SK-N-SH (cell line): Measurements from ENCODE around the gene CAVIN1. TPM values are rescaled to one million over a fixed set of nuclear protein-coding genes. Genes with fewer than 3 reads are reported as not detected.

Experiments
- CTCF ChIA-PET: fragments of 300-600, 350-600 bp; formaldehyde crosslinking; extraction: SDS; loops from one replicate; lab custom pipeline; 2021; lab: Yijun Ruan, JAX
- POLR2A ChIA-PET: fragments of 350-600 bp; sonication (Branson Sonifier 250); formaldehyde crosslinking; extraction: SDS; loops from one replicate; lab custom pipeline; 2020; ENCODE audit warnings: antibody characterized with exemption, inconsistent platforms; lab: Yijun Ruan, JAX
- DNase-seq: peaks from one replicate; pipeline ENCODE4 v3.0.0; 2012
- H2AFZ ChIP-seq: fragments of 200-600 bp; sonication (generic); 2 replicates; pipeline ENCODE4 v1.8.1; 2016; ENCODE audit warnings: antibody characterized with exemption, mild to moderate bottlenecking, low read depth
- H3F3A ChIP-seq: fragments of 200-600 bp; sonication (generic); replicated peaks from 2 replicates; pipeline ENCODE3; 2016; ENCODE audit warnings: antibody characterized with exemption, mild to moderate bottlenecking; ENCODE audit not compliant: insufficient read depth
- H3K27ac ChIP-seq, 2 experiments: fragments of 200-500 bp in 1 of 2; fragments of 200-600 bp in 1 of 2; sonication (Bioruptor generic) in 1 of 2; sonication (generic), shearing (Covaris generic) in 1 of 2; 2 replicates each; pipeline versions ENCODE4 v1.5.1 to v1.6.1; 2014 to 2016; ENCODE audit warnings: low read depth in 2 of 2, inconsistent platforms in 1 of 2, low read length in 1 of 2, mild to moderate bottlenecking in 1 of 2, mixed read lengths in 1 of 2
- H3K27me3 ChIP-seq: fragments of 200-600 bp; sonication (generic), shearing (Covaris generic); 2 replicates; pipeline ENCODE4 v1.6.1; 2016; ENCODE audit warnings: mixed run types; ENCODE audit not compliant: insufficient read depth
- H3K36me3 ChIP-seq, 2 experiments: fragments of 200-500 bp in 1 of 2; fragments of 200-600 bp in 1 of 2; sonication (Bioruptor generic) in 1 of 2; sonication (generic) in 1 of 2; replicated peaks in 1 of 2; 2 replicates each; pipeline versions ENCODE3 to v1.5.1; 2014 to 2016; ENCODE audit warnings: low read length in 1 of 2, mild to moderate bottlenecking in 1 of 2; ENCODE audit not compliant: insufficient read depth in 2 of 2, control insufficient read depth in 1 of 2
- H3K4me1 ChIP-seq, 2 experiments: fragments of 200-500 bp in 1 of 2; fragments of 200-600 bp in 1 of 2; sonication (Bioruptor generic) in 1 of 2; sonication (generic), shearing (Covaris generic) in 1 of 2; 2 replicates each; pipeline versions ENCODE4 v1.5.1 to v1.6.1; 2014 to 2016; ENCODE audit warnings: low read depth in 1 of 2, low read length in 1 of 2, mixed run types in 1 of 2; ENCODE audit not compliant: insufficient read depth in 2 of 2, control insufficient read depth in 1 of 2
- H3K4me2 ChIP-seq: fragments of 200-600 bp; sonication (generic), shearing (Covaris generic); 2 replicates; pipeline ENCODE4 v1.6.1; 2017; ENCODE audit warnings: mixed run types
- H3K4me3 ChIP-seq, 2 experiments: fragments of 200-500 bp in 1 of 2; fragments of 200-600 bp in 1 of 2; sonication (Bioruptor generic) in 1 of 2; sonication (generic), shearing (Covaris generic) in 1 of 2; 2 replicates each; pipeline versions ENCODE4 v1.5.1 to v1.8.1; 2014 to 2016; ENCODE audit warnings: low read depth in 2 of 2, inconsistent platforms in 1 of 2, low read length in 1 of 2, mild to moderate bottlenecking in 1 of 2, mixed read lengths in 1 of 2, moderate library complexity in 1 of 2
- H3K79me2 ChIP-seq: fragments of 200-600 bp; sonication (generic); 2 replicates; pipeline ENCODE4 v1.8.1; 2017; ENCODE audit warnings: mild to moderate bottlenecking; ENCODE audit not compliant: insufficient read depth
- H3K9ac ChIP-seq: fragments of 200-600 bp; sonication (generic); 2 replicates; pipeline ENCODE4 v1.6.1; 2017; ENCODE audit warnings: mixed run types
- H3K9me2 ChIP-seq: fragments of 200-600 bp; sonication (generic); 2 replicates; pipeline ENCODE4 v1.6.1; 2017; ENCODE audit warnings: mixed run types
- H3K9me3 ChIP-seq: fragments of 200-600 bp; sonication (generic); 2 replicates; pipeline ENCODE4 v1.6.1; 2017; ENCODE audit warnings: mixed run types, mild to moderate bottlenecking, moderate library complexity
- H4K20me1 ChIP-seq: fragments of 200-600 bp; sonication (generic); 2 replicates; pipeline ENCODE4 v1.6.1; 2017; ENCODE audit warnings: mild to moderate bottlenecking, mixed run types; ENCODE audit not compliant: insufficient read depth
- CHD2 ChIP-seq: fragments of 150-350 bp; IDR thresholded peaks from 2 replicates; pipeline ENCODE4 v1.6.1; 2018; ENCODE audit warnings: low read length; ENCODE audit not compliant: partially characterized antibody
- ELF1 ChIP-seq: IDR thresholded peaks from 2 replicates; pipeline ENCODE4 v1.4.0; 2012
- EZH2phosphoT487 ChIP-seq: fragments of 200-600 bp; sonication (generic); IDR thresholded peaks from 2 replicates; pipeline ENCODE4 v1.6.1; 2017; ENCODE audit warnings: low read depth, mixed run types, mild to moderate bottlenecking, antibody characterized with exemption, moderate library complexity, borderline replicate concordance
- FOSL2 ChIP-seq: IDR thresholded peaks from 2 replicates; pipeline ENCODE4 v1.4.0; 2012; ENCODE audit warnings: low read depth, mild to moderate bottlenecking, moderate library complexity, borderline replicate concordance
- MAX ChIP-seq: IDR thresholded peaks from 2 replicates; pipeline ENCODE4 v1.4.0; 2012; ENCODE audit warnings: low read depth
- MXI1 ChIP-seq: IDR thresholded peaks from 2 replicates; pipeline ENCODE4 v1.6.1; 2012; ENCODE audit warnings: mild to moderate bottlenecking, low read depth, low read length, improper control_type of control experiment
- NRF1 ChIP-seq: IDR thresholded peaks from 2 replicates; pipeline ENCODE4 v1.6.1; 2012; ENCODE audit warnings: low read depth, mild to moderate bottlenecking, low read length
- POLR2AphosphoS5 ChIP-seq: IDR thresholded peaks from 2 replicates; pipeline ENCODE4 v1.6.1; 2012; ENCODE audit warnings: low read depth, low read length
- RFX5 ChIP-seq: IDR thresholded peaks from 2 replicates; pipeline ENCODE4 v1.6.1; 2012; ENCODE audit warnings: mild to moderate bottlenecking, improper control_type of control experiment, low read length
- RXRA ChIP-seq: IDR thresholded peaks from 2 replicates; pipeline ENCODE4 v1.4.0; 2012; ENCODE audit warnings: low read depth, mild to moderate bottlenecking, borderline replicate concordance
- SIN3A ChIP-seq: IDR thresholded peaks from 2 replicates; pipeline ENCODE4 v1.6.1; 2012; ENCODE audit warnings: low read depth, mild to moderate bottlenecking, low read length, moderate library complexity, borderline replicate concordance
- SMC3 ChIP-seq: IDR thresholded peaks from 2 replicates; pipeline ENCODE4 v1.6.1; 2012; ENCODE audit warnings: low read depth, low read length, improper control_type of control experiment
- TAF1 ChIP-seq: IDR thresholded peaks from 2 replicates; pipeline ENCODE4 v1.6.1; 2012; ENCODE audit warnings: low read depth, mild to moderate bottlenecking, low read length, moderate library complexity, borderline replicate concordance
- TEAD4 ChIP-seq: IDR thresholded peaks from 2 replicates; pipeline ENCODE4 v1.4.0; 2012; ENCODE audit warnings: mild to moderate bottlenecking, borderline replicate concordance; ENCODE audit not compliant: insufficient read depth
- USF1 ChIP-seq: IDR thresholded peaks from 2 replicates; pipeline ENCODE4 v1.4.0; 2012; ENCODE audit warnings: low read depth, borderline replicate concordance
- YY1 ChIP-seq: IDR thresholded peaks from 2 replicates; pipeline ENCODE4 v1.4.0; 2012; ENCODE audit warnings: low read depth, mild to moderate bottlenecking
- WGBS: methylation state at CpG from one replicate; pipeline ENCODE4 v1.1.6; 2017; ENCODE audit warnings: low lambda C conversion rate; 5-methylcytosine and 5-hydroxymethylcytosine counted together
- polyA plus RNA-seq, 3 experiments: library from polyadenylated mRNA; depleted of rRNA; stranded (reverse); fragments of >200 nt; gene quantifications; 2 replicates each; pipeline ENCODE4 v1.2.3, GENCODE V29; 2012

CAVIN1 gene
- polyA plus RNA-seq, 1 of the 3 experiments (the other 2 are of a cell fraction) = 290 TPM

- Histone ChIP-seq H3K4me3 (peak within 1 kb of the TSS; percentile 72 to 75), H4K20me1 (peaks cover 5% of the 10 kb centered on the region; the same call in 1 of the 2 replicates), H3K27ac (peak within 1 kb of the TSS; percentile 70 to 76), H3K4me1 (peaks cover 6 to 8% of the 10 kb centered on the region in 2 experiments; a peak in 3 of 4 replicates), H3K9ac (peak within 1 kb of the TSS; percentile 61), H3K9me3 (no peaks in the 10 kb centered on the region), H3K4me2 (peak within 1 kb of the TSS; percentile 91), H3K27me3 (no peaks in the 10 kb centered on the region), H2AFZ (peak within 1 kb of the TSS; percentile 92), H3K36me3 (peaks cover 3 to 9% of the 10 kb centered on the region in 2 experiments), H3K79me2 (peaks cover 25% of the 10 kb centered on the region; the same call in 1 of the 2 replicates), H3F3A (peaks cover 33% of the 10 kb centered on the region), H3K9me2 (no peaks in the 10 kb centered on the region)
- 3% methylated on average over 36 of the region's 45 CpGs for WGBS
- TF ChIP-seq NRF1 = 0 out of 2 replicates have a peak, but pooled peaks have one; percentile 4
- peak; percentile 37; the same call in 1 of the 2 replicates for TF ChIP-seq USF1
- TF ChIP-seq MXI1 = peak; percentile 72; the same call in 1 of the 2 replicates
- no peak for TF ChIP-seq EZH2phosphoT487
- no peak for TF ChIP-seq CHD2
- TF ChIP-seq FOSL2 = no peak
- peak; percentile 94 for TF ChIP-seq MAX
- TF ChIP-seq TEAD4 = no peak
- no peak for TF ChIP-seq RXRA
- peak; percentile 78 for TF ChIP-seq POLR2AphosphoS5
- TF ChIP-seq YY1 = peak; percentile 82
- no peak for TF ChIP-seq SIN3A
- no peak for TF ChIP-seq ELF1
- TF ChIP-seq TAF1 = peak; percentile 33; the same call in 1 of the 2 replicates
- TF ChIP-seq SMC3 = no peak
- TF ChIP-seq RFX5 = peak; percentile 65
- CTCF ChIA-PET = interaction anchor here (0.6 to 1.0 kb wide), 3 partner anchors 30 to 342 kb away, joined by 3 to 4 read pairs (median 3); no protein-coding TSS in a partner anchor
- peak; percentile 98 for DNase-seq
- POLR2A ChIA-PET = no interaction called here
Observed at GRCh38 chr17:42458497-42459255, 35.6 kb upstream of the CAVIN1 start, which contains the start of gene ATP6V0A1. ATP6V0A1 (plus strand) TSS chr17:42458878; CDS start chr17:42460895, 2,017 bp downstream.
